ENCODE results near the gene NFYA. TPM values are rescaled to one million over a fixed set of nuclear protein-coding genes. Genes with fewer than 3 reads are reported as not detected.
A peak's percentile ranks its signal among the peaks of the same experiment; 100 is the strongest.

The NFYA gene
- total RNA-seq, 6 donors from 2014 or later = 18.5 to 33.0 (median 21.6) TPM

DNA sequence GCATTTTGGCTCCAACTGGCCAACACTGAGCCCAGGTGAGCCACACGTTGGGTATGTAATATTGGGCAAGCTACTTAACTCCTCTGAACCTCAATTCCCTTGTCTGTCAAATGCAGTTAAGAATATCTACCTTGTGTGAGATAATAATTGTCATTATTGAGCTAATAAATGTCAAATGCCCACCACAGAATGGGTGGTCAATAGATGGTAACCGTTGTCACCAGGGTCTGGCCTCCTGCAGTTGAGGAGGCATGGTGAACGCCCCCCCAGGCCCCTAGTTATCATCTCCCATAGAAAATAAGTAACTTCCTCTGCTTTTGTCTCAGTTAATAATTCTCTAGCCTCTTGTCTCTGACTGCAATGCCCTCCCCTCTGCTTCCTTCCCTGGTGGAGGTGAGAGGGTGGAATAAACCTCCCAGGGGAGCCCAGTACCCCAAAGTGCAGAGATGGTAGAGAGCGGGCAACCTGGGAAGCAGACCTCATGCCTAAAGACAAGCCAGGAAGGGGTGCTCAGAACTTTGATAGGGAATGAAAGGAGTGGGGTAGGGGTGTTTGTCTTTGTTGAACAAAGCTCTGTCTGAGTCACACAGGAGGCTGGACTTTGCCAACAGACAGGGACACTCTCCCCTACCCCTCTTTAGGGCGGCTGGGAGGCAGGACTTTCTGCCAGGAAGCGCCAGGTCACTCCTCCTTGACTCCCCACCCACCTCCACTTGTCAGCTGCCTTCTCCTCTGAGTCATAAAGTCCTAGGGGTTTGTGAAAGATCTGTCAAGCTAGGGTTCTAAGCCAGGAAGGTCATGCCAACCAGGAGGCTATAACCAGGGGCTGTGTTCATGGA is 32.5 kb upstream of the NFYA start:
- H3K4me3 ChIP-seq = no peak overlapping the region
- ATAC-seq (ENCODE audit: low FRiP score in 2 of 2) (peak; percentile 18 to 30), DNase-seq (peak in 1 of 2 donors; percentile 70)
- TF ChIP-seq, protein P1, sequence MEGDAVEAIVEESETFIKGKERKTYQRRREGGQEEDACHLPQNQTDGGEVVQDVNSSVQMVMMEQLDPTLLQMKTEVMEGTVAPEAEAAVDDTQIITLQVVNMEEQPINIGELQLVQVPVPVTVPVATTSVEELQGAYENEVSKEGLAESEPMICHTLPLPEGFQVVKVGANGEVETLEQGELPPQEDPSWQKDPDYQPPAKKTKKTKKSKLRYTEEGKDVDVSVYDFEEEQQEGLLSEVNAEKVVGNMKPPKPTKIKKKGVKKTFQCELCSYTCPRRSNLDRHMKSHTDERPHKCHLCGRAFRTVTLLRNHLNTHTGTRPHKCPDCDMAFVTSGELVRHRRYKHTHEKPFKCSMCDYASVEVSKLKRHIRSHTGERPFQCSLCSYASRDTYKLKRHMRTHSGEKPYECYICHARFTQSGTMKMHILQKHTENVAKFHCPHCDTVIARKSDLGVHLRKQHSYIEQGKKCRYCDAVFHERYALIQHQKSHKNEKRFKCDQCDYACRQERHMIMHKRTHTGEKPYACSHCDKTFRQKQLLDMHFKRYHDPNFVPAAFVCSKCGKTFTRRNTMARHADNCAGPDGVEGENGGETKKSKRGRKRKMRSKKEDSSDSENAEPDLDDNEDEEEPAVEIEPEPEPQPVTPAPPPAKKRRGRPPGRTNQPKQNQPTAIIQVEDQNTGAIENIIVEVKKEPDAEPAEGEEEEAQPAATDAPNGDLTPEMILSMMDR (IDR thresholded peaks at IDR 0.05) = no peak
- TF ChIP-seq POLR2AphosphoS5 (IDR thresholded peaks at IDR 0.05) = no peak
- TF ChIP-seq EP300 (IDR thresholded peaks at IDR 0.05) = no peak
- TF ChIP-seq POLR2A (IDR thresholded peaks at IDR 0.05) = no peak
- H3K9me3 ChIP-seq = no peaks in the 10 kb centered on the region
- WGBS, 2 donors = 63 to 71% methylated on average over 6 of the region's 6 CpGs
- no peak overlapping the region for H3K27ac ChIP-seq
- no peaks in the 10 kb centered on the region for H3K36me3 ChIP-seq
- H3K27me3 ChIP-seq = no peaks in the 10 kb centered on the region
- peaks cover 0 to 9% (median 4%) of the 10 kb centered on the region in 4 donors for H3K4me1 ChIP-seq

DNA sequence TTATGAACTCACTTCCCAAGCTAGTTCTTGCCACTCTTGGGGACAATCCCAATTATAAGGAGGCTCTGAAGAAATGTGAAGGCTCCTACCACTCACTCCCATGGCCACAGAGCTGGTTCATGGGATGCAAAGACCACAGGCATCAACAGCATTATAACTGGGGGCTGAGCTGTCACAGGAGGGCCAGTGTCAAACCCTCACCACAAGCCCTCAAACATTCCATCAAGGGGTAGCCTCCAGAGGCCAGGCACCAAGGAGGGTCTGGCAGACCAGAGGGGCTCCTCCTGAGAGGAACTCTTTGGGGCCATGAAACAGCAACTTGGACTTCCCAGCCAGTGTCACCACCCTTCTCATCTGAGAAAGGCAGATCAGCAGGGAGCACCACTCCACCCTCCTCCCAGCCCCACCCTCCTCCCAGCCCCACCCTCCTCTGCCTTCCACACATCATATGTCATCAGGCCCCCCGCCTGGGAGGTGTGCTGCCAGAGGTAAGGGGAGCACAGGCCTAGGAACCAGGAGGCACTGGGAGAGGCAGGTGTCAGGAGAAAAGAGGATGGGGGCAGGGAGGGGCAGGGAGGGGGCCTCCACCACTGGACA is 31.7 kb upstream of the NFYA start:
- ATAC-seq (ENCODE audit: low FRiP score in 2 of 2) (no peak), DNase-seq (no peak)
- H3K9me3 ChIP-seq = no peaks in the 10 kb centered on the region
- TF ChIP-seq POLR2AphosphoS5 (IDR thresholded peaks at IDR 0.05) (no peak), POLR2A (IDR thresholded peaks at IDR 0.05) (no peak), EP300 (IDR thresholded peaks at IDR 0.05) (no peak)
- TF ChIP-seq, protein P1 (IDR thresholded peaks at IDR 0.05) = no peak
- H3K4me3 ChIP-seq = no peak overlapping the region
- WGBS, 2 donors = 93 to 100% methylated on average over 1 of the region's 1 CpG
- H3K27me3 ChIP-seq = no peaks in the 10 kb centered on the region
- no peak overlapping the region for H3K27ac ChIP-seq
- H3K4me1 ChIP-seq = peaks cover 0 to 9% (median 4%) of the 10 kb centered on the region in 4 donors
- no peaks in the 10 kb centered on the region for H3K36me3 ChIP-seq

DNA sequence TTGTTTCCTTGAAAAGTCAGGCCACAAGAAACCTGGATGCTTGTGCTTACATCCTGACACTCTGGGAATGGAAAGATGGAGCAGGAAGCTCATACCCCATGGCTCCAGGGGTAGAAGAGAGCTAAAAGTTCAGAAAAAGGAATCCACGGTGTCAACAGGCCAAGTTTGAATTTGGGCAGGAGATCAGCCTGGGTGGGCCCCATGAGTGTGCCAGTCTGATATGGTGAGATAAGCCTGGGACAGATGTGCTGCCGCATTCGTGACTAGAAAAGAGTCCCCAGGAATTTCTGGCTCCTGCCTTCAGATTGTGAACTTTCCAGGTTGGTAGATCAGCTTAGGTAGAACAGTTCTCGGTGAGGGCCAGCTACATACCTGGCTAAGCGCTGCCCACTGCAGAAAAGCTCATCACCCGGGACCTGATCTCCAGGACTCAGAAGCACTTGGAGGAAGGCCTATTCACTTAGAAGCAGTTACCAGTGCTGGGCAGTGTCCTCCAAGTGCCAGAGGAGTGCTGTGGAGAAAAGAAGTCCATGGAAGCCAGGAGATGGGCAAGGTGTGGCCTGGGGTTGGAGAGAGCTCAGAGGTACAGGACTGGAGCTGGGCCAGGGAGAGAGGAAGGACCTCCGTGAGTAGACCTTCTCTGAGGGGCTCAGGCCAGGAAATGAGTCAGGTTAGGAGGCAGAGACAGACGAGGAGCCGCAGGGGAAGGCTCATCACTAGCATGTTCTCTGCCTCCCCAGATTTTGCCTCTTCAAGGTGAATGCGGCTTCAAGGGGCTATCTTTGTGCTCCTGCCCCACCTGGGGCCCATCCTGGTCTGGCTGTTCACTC is 30.3 kb upstream of the NFYA start, which contains the start of gene TSPO2:
Gene TSPO2, plus strand, starts transcription at position 242 of the 830 bp plus-strand sequence. Its CDS starts 519 bp downstream, at position 761.
- 88 to 93% methylated on average over 8 to 10 of the region's 10 CpGs for WGBS, 2 donors
- H3K4me1 ChIP-seq = peaks cover 0 to 9% (median 4%) of the 10 kb centered on the region in 4 donors
- ATAC-seq (ENCODE audit: low FRiP score in 2 of 2) = no peak

GRCh38 chr6:41043151-41043550 is 29.6 kb upstream of the NFYA start:
- H3K27ac ChIP-seq = no peak overlapping the region

More for the DNA sequence above, 30.3 kb upstream of the NFYA start, which contains the start of gene TSPO2:
- Histone ChIP-seq H3K4me3 (no peak within 1 kb of the TSS), H3K9me3 (no peaks in the 10 kb centered on the region), H3K27ac (no peak within 1 kb of the TSS), H3K27me3 (no peaks in the 10 kb centered on the region), H3K36me3 (no peaks in the 10 kb centered on the region)
- TF ChIP-seq POLR2A (IDR thresholded peaks at IDR 0.05) (no peak), POLR2AphosphoS5 (IDR thresholded peaks at IDR 0.05) (no peak), EP300 (IDR thresholded peaks at IDR 0.05) (no peak)
- TF ChIP-seq, protein P1 (IDR thresholded peaks at IDR 0.05) = no peak
- DNase-seq = no peak

More at GRCh38 chr6:41043151-41043550, 29.6 kb upstream of the NFYA start:
- no peak for DNase-seq
- TF ChIP-seq POLR2A (IDR thresholded peaks at IDR 0.05) (no peak), POLR2AphosphoS5 (IDR thresholded peaks at IDR 0.05) (no peak), EP300 (IDR thresholded peaks at IDR 0.05) (no peak)
- TF ChIP-seq, protein P1 (IDR thresholded peaks at IDR 0.05) = no peak
- H3K27me3 ChIP-seq = no peaks in the 10 kb centered on the region
- no peak for ATAC-seq (ENCODE audit: low FRiP score in 2 of 2)
- peaks cover 0 to 9% (median 4%) of the 10 kb centered on the region in 4 donors for H3K4me1 ChIP-seq
- H3K36me3 ChIP-seq = no peaks in the 10 kb centered on the region
- H3K4me3 ChIP-seq = no peak overlapping the region
- WGBS, 2 donors = 96% methylated on average over 3 of the region's 3 CpGs
- no peaks in the 10 kb centered on the region for H3K9me3 ChIP-seq
